Measurements from ENCODE around the gene ASIC2.

The ASIC2 gene

GRCh38 chr17:33142705-33143299 is 150.3 kb downstream of the ASIC2 start:
- TF ChIP-seq, protein P1, sequence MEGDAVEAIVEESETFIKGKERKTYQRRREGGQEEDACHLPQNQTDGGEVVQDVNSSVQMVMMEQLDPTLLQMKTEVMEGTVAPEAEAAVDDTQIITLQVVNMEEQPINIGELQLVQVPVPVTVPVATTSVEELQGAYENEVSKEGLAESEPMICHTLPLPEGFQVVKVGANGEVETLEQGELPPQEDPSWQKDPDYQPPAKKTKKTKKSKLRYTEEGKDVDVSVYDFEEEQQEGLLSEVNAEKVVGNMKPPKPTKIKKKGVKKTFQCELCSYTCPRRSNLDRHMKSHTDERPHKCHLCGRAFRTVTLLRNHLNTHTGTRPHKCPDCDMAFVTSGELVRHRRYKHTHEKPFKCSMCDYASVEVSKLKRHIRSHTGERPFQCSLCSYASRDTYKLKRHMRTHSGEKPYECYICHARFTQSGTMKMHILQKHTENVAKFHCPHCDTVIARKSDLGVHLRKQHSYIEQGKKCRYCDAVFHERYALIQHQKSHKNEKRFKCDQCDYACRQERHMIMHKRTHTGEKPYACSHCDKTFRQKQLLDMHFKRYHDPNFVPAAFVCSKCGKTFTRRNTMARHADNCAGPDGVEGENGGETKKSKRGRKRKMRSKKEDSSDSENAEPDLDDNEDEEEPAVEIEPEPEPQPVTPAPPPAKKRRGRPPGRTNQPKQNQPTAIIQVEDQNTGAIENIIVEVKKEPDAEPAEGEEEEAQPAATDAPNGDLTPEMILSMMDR (IDR thresholded peaks at IDR 0.05), result no peak
- TF ChIP-seq ZFX (IDR thresholded peaks at IDR 0.05; ENCODE audit: borderline replicate concordance), result no peak
- H3K27ac ChIP-seq, result no peak overlapping the region

- no peak overlapping the region for H3K27ac ChIP-seq
- TF ChIP-seq ZFX (IDR thresholded peaks at IDR 0.05; ENCODE audit: borderline replicate concordance), result no peak
- TF ChIP-seq, protein P1 (IDR thresholded peaks at IDR 0.05), result no peak
Observed at GRCh38 chr17:33140413-33141099, 152.5 kb downstream of the ASIC2 start.

DNA sequence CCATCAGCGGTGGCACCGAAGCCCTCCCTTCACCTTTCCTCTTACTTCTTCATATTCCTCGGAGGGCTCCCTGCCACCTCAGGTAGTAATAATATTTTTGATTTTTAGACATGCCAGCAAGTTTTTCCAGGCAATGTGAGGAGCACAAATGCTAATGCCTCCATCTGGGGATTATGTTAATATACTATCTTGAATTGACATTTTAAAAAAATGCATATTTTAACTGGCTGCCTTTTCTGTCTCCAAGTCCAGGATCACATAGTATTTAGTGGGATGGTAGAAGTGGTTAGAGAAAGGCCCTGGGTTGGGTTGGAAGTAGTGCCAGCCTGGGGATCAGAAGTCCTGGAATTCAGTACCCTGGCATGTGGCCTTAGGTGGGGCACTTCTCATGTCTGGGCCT is 154.5 kb downstream of the ASIC2 start:
- no peak for TF ChIP-seq ZFX (IDR thresholded peaks at IDR 0.05; ENCODE audit: borderline replicate concordance)
- TF ChIP-seq, protein P1 (IDR thresholded peaks at IDR 0.05), result no peak
- no peak overlapping the region for H3K27ac ChIP-seq

GRCh38 chr17:33137426-33137825 is 155.7 kb downstream of the ASIC2 start:
- no peak overlapping the region for H3K27ac ChIP-seq
- TF ChIP-seq, protein P1 (IDR thresholded peaks at IDR 0.05), result no peak
- no peak for TF ChIP-seq ZFX (IDR thresholded peaks at IDR 0.05; ENCODE audit: borderline replicate concordance)

GRCh38 chr17:33135691-33136090 is 157.4 kb downstream of the ASIC2 start:
- no peak overlapping the region for H3K27ac ChIP-seq
- TF ChIP-seq, protein P1 (IDR thresholded peaks at IDR 0.05), result no peak
- no peak for TF ChIP-seq ZFX (IDR thresholded peaks at IDR 0.05; ENCODE audit: borderline replicate concordance)

DNA sequence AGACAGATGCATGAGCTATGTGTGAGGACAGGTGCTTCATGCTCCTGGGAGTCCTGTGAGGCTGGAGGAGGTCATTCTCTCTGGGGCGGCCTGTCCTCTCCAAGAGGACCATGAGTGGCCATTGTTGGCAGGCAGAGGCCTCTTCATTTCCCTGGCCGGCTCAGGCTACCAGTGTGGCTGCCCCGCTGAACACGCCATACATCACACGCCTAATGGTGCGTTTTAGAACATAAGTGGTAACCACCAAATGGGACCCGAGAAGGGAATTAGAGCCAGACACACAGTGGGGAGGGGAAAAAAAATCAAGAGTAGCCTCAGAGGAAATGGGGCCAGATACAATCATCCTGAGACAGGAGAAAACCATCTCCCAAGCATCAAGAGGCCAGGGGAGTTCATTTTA is 161.5 kb downstream of the ASIC2 start:
- H3K27ac ChIP-seq, result no peak overlapping the region
- no peak for TF ChIP-seq ZFX (IDR thresholded peaks at IDR 0.05; ENCODE audit: borderline replicate concordance)
- TF ChIP-seq, protein P1 (IDR thresholded peaks at IDR 0.05), result no peak

DNA sequence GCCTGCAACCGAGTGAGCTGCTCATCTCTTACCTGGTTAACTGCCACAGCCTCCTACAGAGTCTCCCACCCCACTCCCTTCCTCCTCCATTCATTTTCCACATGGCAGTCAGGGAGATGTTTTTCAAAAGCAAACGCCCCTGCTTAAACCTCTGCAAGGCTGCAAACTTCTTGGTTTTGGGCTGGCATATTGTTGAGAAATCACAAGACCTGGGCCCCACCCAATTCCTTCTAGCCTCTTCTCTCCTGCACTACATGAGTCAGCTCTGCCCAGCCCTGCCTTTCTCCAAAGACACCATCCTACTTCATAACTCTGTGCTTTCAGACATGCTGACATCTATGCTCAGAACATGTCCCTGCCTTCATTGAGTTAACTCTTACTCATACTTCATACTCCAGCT is 165.4 kb downstream of the ASIC2 start:
- H3K27ac ChIP-seq, result no peak overlapping the region
- TF ChIP-seq ZFX (IDR thresholded peaks at IDR 0.05; ENCODE audit: borderline replicate concordance), result no peak
- TF ChIP-seq, protein P1 (IDR thresholded peaks at IDR 0.05), result no peak
